Right lobe of liver (tissue), 6 donors: Measurements from ENCODE around the gene CSNK1D. TPM values are rescaled to one million over a fixed set of nuclear protein-coding genes. Genes with fewer than 3 reads are reported as not detected.

Experiments used
- ATAC-seq, 4 donors: fragments of 200-7000 bp; cut with Tn5 transposase; one replicate each; pipeline ENCODE4 v1.9.1; 2020; ENCODE audit warnings: mild to moderate bottlenecking in 4 of 4, moderate library complexity in 4 of 4
- DNase-seq, 3 donors: peaks; one replicate each; pipeline ENCODE4 v3.0.0-alpha.2; 2020
- H3K27ac ChIP-seq, 3 donors: fragments of 200-600 bp; one replicate each; pipeline ENCODE4 v1.8.0; 2022
- H3K27me3 ChIP-seq, 2 donors: fragments of 200-600 bp; one replicate each; pipeline ENCODE4 v1.8.0; 2022
- H3K36me3 ChIP-seq, 4 donors: fragments of 200-600 bp; sonication (generic) in 1 of 4; one replicate each; pipeline versions ENCODE4 v1.5.1 to v1.8.0; 2017 to 2022; ENCODE audit warnings: control low read depth in 1 of 4
- H3K4me1 ChIP-seq, 4 donors: fragments of 200-600 bp; sonication (generic) in 1 of 4; one replicate each; pipeline versions ENCODE4 v1.5.1 to v1.8.0; 2017 to 2022; ENCODE audit warnings: control low read depth in 1 of 4
- H3K4me3 ChIP-seq, 3 donors: fragments of 200-600 bp; one replicate each; pipeline ENCODE4 v1.8.0; 2022
- H3K9me3 ChIP-seq, 4 donors: fragments of 200-600 bp; sonication (generic) in 1 of 4; one replicate each; pipeline versions ENCODE4 v1.5.1 to v1.8.0; 2017 to 2022; ENCODE audit warnings: control low read depth in 1 of 4
- CTCF ChIP-seq, 4 donors: fragments of 200-600 bp in 3 of 4; fragments of 450-650 bp in 1 of 4; IDR thresholded peaks; one replicate each; pipeline versions ENCODE4 v1.5.1 to v1.8.0; 2016 to 2022; ENCODE audit warnings: antibody characterized with exemption in 4 of 4, mild to moderate bottlenecking in 2 of 4
- POLR2A ChIP-seq: fragments of 450-650 bp; IDR thresholded peaks from one replicate; pipeline ENCODE4 v1.6.1; 2017; ENCODE audit warnings: antibody characterized with exemption, mild to moderate bottlenecking
- WGBS: methylation state at CpG from one replicate; pipeline ENCODE4 v1.1.6; 2018; ENCODE audit warnings: low coverage, low lambda C conversion rate; ENCODE audit not compliant: insufficient coverage; ENCODE audit errors: missing lambda C conversion rate; 5-methylcytosine and 5-hydroxymethylcytosine counted together
- intact Hi-C, 2 donors: fragments of 100-400 bp; cut with DNase I; formaldehyde crosslinking; loops; one replicate each; pipeline versions ENCODE4 v1.11.2 to v1.14.1; 2022
- total RNA-seq, 6 experiments: library from RNA; depleted of rRNA in 2 of 6; stranded (reverse); fragments of >200 nt in 2 of 6; fragmentation: NEBNext Ultra II Directional in 3 of 6; extraction: Animal tissue kit (Norgen Biotek cat#: 25700) in 3 of 6; gene quantifications; one replicate each; pipeline versions ENCODE4 v1.1.0 to v1.2.4, GENCODE V29; 2016 to 2023
- donor health status: DM: no; HTN: yes; CAD: no.
- donor health status: DM: no; HTN: no; CAD: no.
- donor health status: DM: no; HTN: no; CAD: no.
- donor health status: DM: no; HTN: yes; CAD: no.
- donor health status: DM: no; HTN: yes; CAD: no.

CSNK1D gene
- total RNA-seq, 6 experiments from 2014 or later: 32.7 to 73.0 (median 45.9) TPM

- intact Hi-C loops: no loop called here
- Histone ChIP-seq H3K27ac (no peak overlapping the region), H3K4me1 (peaks cover 0 to 4% (median under 1%) of the 10 kb centered on the region in 4 donors), H3K27me3 (no peaks in the 10 kb centered on the region), H3K36me3 (no peaks in the 10 kb centered on the region), H3K4me3 (no peak overlapping the region), H3K9me3 (no peaks in the 10 kb centered on the region)
- ATAC-seq (peak; percentile 27 to 50 (median 46)), DNase-seq (peak in 2 of 3 donors; percentile 61 to 79)
- 52% methylated on average over 16 of the region's 19 CpGs for WGBS
- TF ChIP-seq POLR2A: no peak
- no peak for TF ChIP-seq CTCF (IDR thresholded peaks at IDR 0.05)
Observed at GRCh38 chr17:82287868-82288801, 14.6 kb upstream of the CSNK1D start.

- WGBS: 74% methylated on average over 7 of the region's 9 CpGs
- Histone ChIP-seq H3K9me3 (no peaks in the 10 kb centered on the region), H3K36me3 (no peaks in the 10 kb centered on the region), H3K4me3 (no peak overlapping the region), H3K4me1 (peaks cover 0 to 4% (median under 1%) of the 10 kb centered on the region in 4 donors), H3K27ac (no peak overlapping the region), H3K27me3 (no peaks in the 10 kb centered on the region)
- intact Hi-C loops: no loop called here
- ATAC-seq: no peak
- DNase-seq: no peak
- TF ChIP-seq POLR2A: no peak
- TF ChIP-seq CTCF (IDR thresholded peaks at IDR 0.05): no peak
Observed at GRCh38 chr17:82287013-82287867, 13.7 kb upstream of the CSNK1D start.

GRCh38 chr17:82285141-82285540 lies 11.6 kb upstream of the CSNK1D start:
- WGBS: 76% methylated on average over 8 of the region's 8 CpGs
- intact Hi-C loops: no loop called here
- no peak for ATAC-seq
- Histone ChIP-seq H3K9me3 (no peaks in the 10 kb centered on the region), H3K27ac (no peak overlapping the region), H3K4me1 (peaks cover 0 to 4% (median under 1%) of the 10 kb centered on the region in 4 donors), H3K36me3 (no peaks in the 10 kb centered on the region), H3K4me3 (no peak overlapping the region), H3K27me3 (no peaks in the 10 kb centered on the region)
- DNase-seq: no peak
- TF ChIP-seq CTCF (IDR thresholded peaks at IDR 0.05) (no peak), POLR2A (no peak)

DNA sequence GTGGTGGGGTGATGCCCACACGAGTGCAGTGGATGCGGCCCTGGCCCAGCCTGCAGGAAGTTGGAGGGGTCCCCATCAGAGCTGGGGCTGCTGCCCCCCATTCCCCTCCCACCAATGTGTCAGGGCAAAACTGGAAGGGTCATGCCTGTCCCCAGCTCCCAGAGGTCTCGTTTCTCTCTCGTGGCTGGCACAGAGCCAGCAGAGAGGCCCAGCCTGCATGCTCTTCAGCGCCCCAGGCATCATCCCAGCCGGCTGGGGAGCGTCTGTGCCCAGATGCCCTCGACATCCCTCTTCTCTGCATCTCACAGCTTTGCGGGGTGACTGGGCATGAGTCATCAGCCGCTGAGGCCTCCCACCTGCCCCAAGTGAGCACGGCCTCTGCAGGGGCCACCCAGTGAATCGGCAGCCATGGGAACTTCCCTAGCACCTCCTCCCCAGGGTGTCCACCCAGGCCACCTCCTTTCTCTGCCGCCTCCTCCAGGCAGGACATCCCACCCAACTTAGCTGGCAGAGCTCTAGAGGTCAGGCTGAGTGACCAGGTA lies 9.8 kb upstream of the CSNK1D start:
- no peaks in the 10 kb centered on the region for H3K36me3 ChIP-seq
- no peak overlapping the region for H3K27ac ChIP-seq
- no peak for ATAC-seq
- peaks cover 0 to 4% (median under 1%) of the 10 kb centered on the region in 4 donors for H3K4me1 ChIP-seq
- intact Hi-C loops: no loop called here
- H3K4me3 ChIP-seq: no peak overlapping the region
- WGBS: 20% methylated on average over 1 of the region's 13 CpGs
- DNase-seq: no peak
- H3K9me3 ChIP-seq: no peaks in the 10 kb centered on the region
- TF ChIP-seq POLR2A (no peak), CTCF (IDR thresholded peaks at IDR 0.05) (no peak)
- no peaks in the 10 kb centered on the region for H3K27me3 ChIP-seq
